AG04450 (cell line): ENCODE results near the gene FBXO10. TPM values are rescaled to one million over a fixed set of nuclear protein-coding genes. Genes with fewer than 3 reads are reported as not detected.

Experiments used
- CTCF ChIA-PET: fragments of 300-600, 350-600 bp; formaldehyde crosslinking; extraction: SDS; loops from one replicate; lab custom pipeline; 2022; ENCODE audit warnings: antibody characterized with exemption, inconsistent platforms; lab: Charles Lee
- POLR2A ChIA-PET: fragments of 350-600 bp; formaldehyde crosslinking; extraction: SDS; loops from one replicate; lab custom pipeline; 2021; ENCODE audit warnings: antibody characterized with exemption, inconsistent platforms; lab: Yijun Ruan, JAX
- DNase-seq: peaks from one replicate; pipeline ENCODE4 v3.0.0-alpha.2; 2011; ENCODE audit warnings: low read depth, low spot score
- H3K27ac ChIP-seq: one replicate; pipeline ENCODE4 v1.5.1; 2012; ENCODE audit warnings: low read depth, low read length, control low read depth
- H3K27me3 ChIP-seq: one replicate; pipeline ENCODE4 v1.6.0; 2012; ENCODE audit warnings: low read length; ENCODE audit not compliant: control insufficient read depth, insufficient read depth
- H3K4me3 ChIP-seq: 2 replicates; pipeline ENCODE4 v1.5.1; 2011; ENCODE audit warnings: mild to moderate bottlenecking, low read depth, low read length, control low read depth
- H3K9me3 ChIP-seq: 2 replicates; pipeline ENCODE4 v1.5.1; 2012; ENCODE audit warnings: low read length; ENCODE audit not compliant: control insufficient read depth, insufficient read depth
- CTCF ChIP-seq: IDR thresholded peaks from 2 replicates; pipeline ENCODE4 v1.5.1; 2011; ENCODE audit warnings: low read depth, low read length, control low read depth, inconsistent platforms
- polyA plus RNA-seq: library from polyadenylated mRNA; depleted of rRNA; stranded (reverse); fragments of >200 nt; gene quantifications from 2 replicates; pipeline ENCODE4 v1.2.3, GENCODE V29; 2011

FBXO10 gene
- polyA plus RNA-seq, 1 experiment: 9.7 TPM

- ChIA-PET CTCF (interaction anchor here (0.6 kb wide), 1 partner anchor 981 kb away, joined by 3 read pairs; no protein-coding TSS in a partner anchor), POLR2A (interaction anchor here (0.6 kb wide), 1 partner anchor 267 kb away, joined by 3 read pairs; no protein-coding TSS in a partner anchor)
- Histone ChIP-seq H3K27ac (no peak overlapping the region), H3K4me3 (no peak overlapping the region), H3K9me3 (peaks cover 7% of the 10 kb centered on the region), H3K27me3 (no peaks in the 10 kb centered on the region)
- no peak for TF ChIP-seq CTCF
- no peak for DNase-seq
These were observed 12.2 kb downstream of the FBXO10 start for GRCh38 chr9:37563806-37564513.

GRCh38 chr9:37562826-37563225, 13.4 kb downstream of the FBXO10 start:
- TF ChIP-seq CTCF: no peak

GRCh38 chr9:37561682-37562081, 14.5 kb downstream of the FBXO10 start:
- H3K27ac ChIP-seq: no peak overlapping the region
- no peak overlapping the region for H3K4me3 ChIP-seq
- ChIA-PET CTCF (interaction anchor here (0.7 kb wide), 1 partner anchor 155 kb away, joined by 5 read pairs; no protein-coding TSS in a partner anchor), POLR2A (interaction anchor here (0.6 kb wide), 1 partner anchor 407 kb away, joined by 4 read pairs; no protein-coding TSS in a partner anchor)
- TF ChIP-seq CTCF: no peak
- H3K27me3 ChIP-seq: no peaks in the 10 kb centered on the region
- no peak for DNase-seq
- H3K9me3 ChIP-seq: peaks cover 7% of the 10 kb centered on the region

More at GRCh38 chr9:37562826-37563225, 13.4 kb downstream of the FBXO10 start:
- H3K27me3 ChIP-seq: no peaks in the 10 kb centered on the region
- H3K27ac ChIP-seq: no peak overlapping the region
- POLR2A ChIA-PET: no interaction called here
- DNase-seq: no peak
- peaks cover 7% of the 10 kb centered on the region for H3K9me3 ChIP-seq
- no peak overlapping the region for H3K4me3 ChIP-seq
- CTCF ChIA-PET: no interaction called here

GRCh38 chr9:37559855-37560592, 16.2 kb downstream of the FBXO10 start:
- no peak overlapping the region for H3K27ac ChIP-seq
- no peak for TF ChIP-seq CTCF
- peaks cover 7% of the 10 kb centered on the region for H3K9me3 ChIP-seq
- no peak overlapping the region for H3K4me3 ChIP-seq
- ChIA-PET CTCF (no interaction called here), POLR2A (no interaction called here)
- no peaks in the 10 kb centered on the region for H3K27me3 ChIP-seq
- DNase-seq: no peak

GRCh38 chr9:37559125-37559524, 17.1 kb downstream of the FBXO10 start:
- CTCF ChIA-PET: no interaction called here

More at GRCh38 chr9:37559125-37559524, 17.1 kb downstream of the FBXO10 start:
- no peak for DNase-seq
- no peak overlapping the region for H3K27ac ChIP-seq
- no peak overlapping the region for H3K4me3 ChIP-seq
- H3K27me3 ChIP-seq: no peaks in the 10 kb centered on the region
- TF ChIP-seq CTCF: no peak
- peaks cover 3% of the 10 kb centered on the region for H3K9me3 ChIP-seq
- POLR2A ChIA-PET: no interaction called here
